Measurements from ENCODE around the gene C5orf46.

GRCh38 chr5:147869112-147869511, 37.2 kb downstream of the C5orf46 start:
- TF ChIP-seq CTCF (conservative IDR thresholded peaks at IDR 0.05; ENCODE audit: low read depth, low read length): no peak
- TF ChIP-seq EZH2 (IDR thresholded peaks at IDR 0.05; ENCODE audit: borderline replicate concordance, low read depth, low read length, poor library complexity, severe bottlenecking): no peak
